Activated CD4-positive, alpha-beta memory T cell treated with anti-CD3 and anti-CD28 coated beads, Interleukin-2, amount 10 ng/mL, durations not matched to agents 7 days and 5 days (primary cell): ENCODE measurements around the gene COL2A1. TPM values are rescaled to one million over a fixed set of nuclear protein-coding genes. Genes with fewer than 3 reads are reported as not detected.

Source experiments
- CTCF ChIA-PET: fragments of 350-600 bp; sonication (Branson Sonifier 250); formaldehyde crosslinking; loops from one replicate; lab custom pipeline; 2021; ENCODE audit warnings: antibody characterized with exemption, inconsistent platforms; lab: Charles Lee
- POLR2A ChIA-PET: fragments of 350-600 bp; sonication (Branson Sonifier 250); formaldehyde crosslinking; loops from one replicate; lab custom pipeline; 2021; ENCODE audit warnings: antibody characterized with exemption; lab: Charles Lee
- DNase-seq: peaks from one replicate; pipeline ENCODE4 v3.0.0-alpha.2; 2020
- H3K27ac Mint-ChIP-seq: one replicate; pipeline ENCODE4 v1.8.0; 2021; ENCODE audit warnings: mild to moderate bottlenecking, mixed read lengths
- H3K27me3 Mint-ChIP-seq: one replicate; pipeline ENCODE4 v1.8.0; 2021; ENCODE audit warnings: mixed read lengths
- H3K36me3 Mint-ChIP-seq: one replicate; pipeline ENCODE4 v1.8.0; 2021; ENCODE audit warnings: low read depth, mixed read lengths
- H3K4me1 Mint-ChIP-seq: one replicate; pipeline ENCODE4 v1.8.0; 2021; ENCODE audit warnings: mixed read lengths
- H3K4me3 Mint-ChIP-seq: one replicate; pipeline ENCODE4 v1.8.0; 2021; ENCODE audit warnings: mild to moderate bottlenecking, mixed read lengths
- H3K9me3 Mint-ChIP-seq: one replicate; pipeline ENCODE4 v1.8.0; 2021; ENCODE audit warnings: mixed read lengths
- total RNA-seq, 2 experiments: library from RNA; stranded (reverse); gene quantifications; one replicate each; pipeline ENCODE4 v1.2.3, GENCODE V29; 2021

Gene COL2A1
- total RNA-seq, 2 experiments from 2014 or later: not detected

- ChIA-PET CTCF (no interaction called here), POLR2A (no interaction called here)
- Mint-ChIP-seq H3K27me3 (peaks cover 20% of the 10 kb centered on the region), H3K9me3 (no peaks in the 10 kb centered on the region), H3K27ac (no peak overlapping the region), H3K36me3 (no peaks in the 10 kb centered on the region), H3K4me3 (no peak overlapping the region), H3K4me1 (no peaks in the 10 kb centered on the region)
- no peak for DNase-seq
Measured at GRCh38 chr12:48026060-48026827, 22.0 kb upstream of the COL2A1 start.

DNA sequence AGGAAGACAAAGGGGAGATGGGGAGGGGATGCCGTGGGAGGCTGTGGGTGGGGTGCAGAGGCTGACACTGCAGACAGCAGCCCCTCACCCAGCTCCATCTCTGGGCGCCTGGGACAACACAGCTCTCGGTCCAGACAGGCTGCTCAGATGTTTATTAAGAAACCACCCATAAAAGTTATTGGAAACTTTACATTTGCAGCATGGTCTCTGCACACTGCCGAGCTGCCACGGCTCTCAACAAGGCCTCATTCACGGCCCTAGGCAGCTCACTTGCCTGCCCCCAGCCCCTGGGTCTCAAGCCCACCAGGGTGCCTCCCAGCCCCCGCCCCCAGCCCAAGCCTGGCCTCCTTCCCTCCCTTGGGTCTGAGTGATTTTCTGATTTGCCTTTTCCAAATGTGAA, 21.0 kb upstream of the COL2A1 start:
- H3K36me3 Mint-ChIP-seq: no peaks in the 10 kb centered on the region
- H3K27me3 Mint-ChIP-seq: peaks cover 22% of the 10 kb centered on the region
- no peak for DNase-seq
- H3K9me3 Mint-ChIP-seq: no peaks in the 10 kb centered on the region
- no peak overlapping the region for H3K27ac Mint-ChIP-seq
- no peaks in the 10 kb centered on the region for H3K4me1 Mint-ChIP-seq
- CTCF ChIA-PET: no interaction called here
- POLR2A ChIA-PET: no interaction called here
- no peak overlapping the region for H3K4me3 Mint-ChIP-seq

DNA sequence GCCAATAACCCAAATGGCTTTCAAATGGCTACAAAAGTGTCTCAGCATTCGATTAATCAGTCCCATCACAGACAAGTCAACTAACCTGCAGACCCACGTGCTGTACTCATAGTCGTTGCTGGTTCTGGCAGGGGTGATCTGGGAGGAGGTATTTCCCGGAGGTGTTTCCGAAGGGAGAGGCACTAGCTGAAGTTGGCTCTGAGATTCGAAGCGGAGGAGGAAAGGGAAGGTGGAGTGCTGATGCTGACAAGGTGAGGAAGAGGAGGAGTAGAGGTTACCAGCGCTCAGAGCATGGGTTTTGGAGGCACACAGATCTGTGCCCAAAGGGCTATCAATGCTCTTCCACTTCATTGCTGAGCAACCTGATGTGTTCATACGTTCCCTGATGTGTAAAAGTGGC, 20.5 kb upstream of the COL2A1 start:
- H3K27me3 Mint-ChIP-seq: peaks cover 24% of the 10 kb centered on the region
- POLR2A ChIA-PET: no interaction called here
- H3K9me3 Mint-ChIP-seq: no peaks in the 10 kb centered on the region
- H3K4me1 Mint-ChIP-seq: no peaks in the 10 kb centered on the region
- no peaks in the 10 kb centered on the region for H3K36me3 Mint-ChIP-seq
- H3K27ac Mint-ChIP-seq: no peak overlapping the region
- no peak for DNase-seq
- CTCF ChIA-PET: no interaction called here
- H3K4me3 Mint-ChIP-seq: no peak overlapping the region

- Mint-ChIP-seq H3K4me3 (no peak overlapping the region), H3K27ac (no peak overlapping the region), H3K9me3 (no peaks in the 10 kb centered on the region), H3K4me1 (no peaks in the 10 kb centered on the region), H3K36me3 (no peaks in the 10 kb centered on the region), H3K27me3 (peaks cover 28% of the 10 kb centered on the region)
- no peak for DNase-seq
- CTCF ChIA-PET: no interaction called here
- POLR2A ChIA-PET: no interaction called here
Measured at GRCh38 chr12:48023386-48023785, 19.1 kb upstream of the COL2A1 start.

DNA sequence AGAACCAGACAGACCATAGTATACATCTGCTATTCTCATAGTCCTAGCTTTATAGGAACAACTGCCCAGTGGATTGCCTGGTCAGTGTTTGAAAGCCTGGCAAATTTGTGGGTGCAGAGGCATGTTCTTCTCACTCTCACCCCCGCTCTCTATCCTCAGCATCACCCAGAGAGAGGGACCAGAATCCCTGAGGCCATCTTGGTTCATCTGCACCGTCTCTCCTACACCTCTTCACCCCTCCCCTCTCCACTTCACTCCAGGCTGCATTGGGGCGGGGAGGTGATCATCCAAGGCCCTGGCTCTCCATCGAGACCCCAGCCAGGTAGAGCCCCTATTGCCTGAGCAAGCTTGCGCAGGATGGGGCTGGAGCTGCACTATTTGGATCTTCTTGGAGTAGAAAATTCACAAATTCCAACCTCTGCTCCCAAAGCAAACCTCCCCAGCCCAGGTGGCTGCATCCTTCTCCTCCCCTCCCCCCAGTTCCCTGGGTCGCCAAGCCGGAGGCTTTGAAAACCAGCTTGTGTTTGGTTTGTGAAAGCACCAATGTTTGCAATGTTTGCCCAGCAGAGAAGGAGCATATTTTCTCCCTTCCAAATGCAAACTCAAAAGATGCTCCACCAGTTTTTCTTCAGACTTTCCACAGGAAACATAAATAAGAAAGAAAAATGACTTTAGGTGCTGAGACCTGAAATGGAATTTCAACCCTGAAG, 18.6 kb upstream of the COL2A1 start:
- H3K9me3 Mint-ChIP-seq: no peaks in the 10 kb centered on the region
- no peak for DNase-seq
- no peak overlapping the region for H3K4me3 Mint-ChIP-seq
- no peak overlapping the region for H3K27ac Mint-ChIP-seq
- ChIA-PET CTCF (no interaction called here), POLR2A (no interaction called here)
- H3K4me1 Mint-ChIP-seq: no peaks in the 10 kb centered on the region
- H3K27me3 Mint-ChIP-seq: peaks cover 33% of the 10 kb centered on the region
- no peaks in the 10 kb centered on the region for H3K36me3 Mint-ChIP-seq

GRCh38 chr12:48022180-48022521, 17.9 kb upstream of the COL2A1 start:
- H3K4me1 Mint-ChIP-seq: no peaks in the 10 kb centered on the region
- H3K27ac Mint-ChIP-seq: no peak overlapping the region
- ChIA-PET CTCF (no interaction called here), POLR2A (no interaction called here)
- H3K4me3 Mint-ChIP-seq: no peak overlapping the region
- H3K27me3 Mint-ChIP-seq: peaks cover 36% of the 10 kb centered on the region
- H3K9me3 Mint-ChIP-seq: no peaks in the 10 kb centered on the region
- no peaks in the 10 kb centered on the region for H3K36me3 Mint-ChIP-seq
- DNase-seq: no peak

- H3K4me1 Mint-ChIP-seq: no peaks in the 10 kb centered on the region
Measured at GRCh38 chr12:48021485-48022179, 17.4 kb upstream of the COL2A1 start.

GRCh38 chr12:48019639-48020265, 15.5 kb upstream of the COL2A1 start:
- Mint-ChIP-seq H3K4me3 (no peak overlapping the region), H3K27me3 (peaks cover 45% of the 10 kb centered on the region), H3K36me3 (no peaks in the 10 kb centered on the region), H3K27ac (no peak overlapping the region), H3K4me1 (no peaks in the 10 kb centered on the region), H3K9me3 (no peaks in the 10 kb centered on the region)
- CTCF ChIA-PET: no interaction called here
- POLR2A ChIA-PET: no interaction called here
- no peak for DNase-seq

More at GRCh38 chr12:48021485-48022179, 17.4 kb upstream of the COL2A1 start:
- Mint-ChIP-seq H3K4me3 (no peak overlapping the region), H3K27ac (no peak overlapping the region), H3K9me3 (no peaks in the 10 kb centered on the region), H3K36me3 (no peaks in the 10 kb centered on the region), H3K27me3 (peaks cover 39% of the 10 kb centered on the region)
- ChIA-PET CTCF (no interaction called here), POLR2A (no interaction called here)
- DNase-seq: no peak

DNA sequence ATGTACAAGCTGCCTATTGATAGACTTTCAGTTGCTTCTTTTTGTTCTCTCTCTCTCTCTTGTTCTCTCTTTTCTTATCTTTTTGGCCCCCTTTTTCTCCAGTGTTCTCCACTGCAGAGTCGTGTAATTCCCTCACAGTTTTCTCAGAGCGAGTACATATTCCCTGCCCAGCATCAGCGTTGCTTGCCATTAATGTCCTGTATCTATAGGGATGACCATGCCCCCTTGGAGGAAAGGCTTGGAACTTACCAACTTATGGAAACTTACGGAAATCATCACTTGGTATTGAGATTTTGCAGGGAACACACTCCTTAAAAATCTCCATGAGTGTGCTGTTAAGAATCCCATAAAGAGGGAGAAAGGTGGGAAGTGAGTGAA, 14.3 kb upstream of the COL2A1 start:
- ChIA-PET CTCF (no interaction called here), POLR2A (interaction anchor here (1.0 kb wide), 1 partner anchor 10 kb away, joined by 3 read pairs; no protein-coding TSS in a partner anchor)
- no peaks in the 10 kb centered on the region for H3K4me1 Mint-ChIP-seq
- peaks cover 50% of the 10 kb centered on the region for H3K27me3 Mint-ChIP-seq
- H3K27ac Mint-ChIP-seq: no peak overlapping the region
- no peaks in the 10 kb centered on the region for H3K9me3 Mint-ChIP-seq
- no peak for DNase-seq
- H3K36me3 Mint-ChIP-seq: no peaks in the 10 kb centered on the region
- no peak overlapping the region for H3K4me3 Mint-ChIP-seq

- Mint-ChIP-seq H3K4me3 (no peak overlapping the region), H3K9me3 (no peaks in the 10 kb centered on the region), H3K27me3 (peaks cover 50% of the 10 kb centered on the region), H3K4me1 (no peaks in the 10 kb centered on the region), H3K27ac (no peak overlapping the region), H3K36me3 (no peaks in the 10 kb centered on the region)
- ChIA-PET CTCF (no interaction called here), POLR2A (interaction anchor here (1.0 kb wide), 1 partner anchor 11 kb away, joined by 3 read pairs; no protein-coding TSS in a partner anchor)
- DNase-seq: no peak
Measured at GRCh38 chr12:48017921-48018617, 13.8 kb upstream of the COL2A1 start.

- no peaks in the 10 kb centered on the region for H3K4me1 Mint-ChIP-seq
- H3K27ac Mint-ChIP-seq: no peak overlapping the region
- H3K4me3 Mint-ChIP-seq: no peak overlapping the region
- ChIA-PET POLR2A (interaction anchor here (1.0 kb wide), 1 partner anchor 11 kb away, joined by 3 read pairs; no protein-coding TSS in a partner anchor), CTCF (no interaction called here)
- H3K36me3 Mint-ChIP-seq: no peaks in the 10 kb centered on the region
- H3K27me3 Mint-ChIP-seq: peaks cover 50% of the 10 kb centered on the region
- no peak for DNase-seq
- H3K9me3 Mint-ChIP-seq: no peaks in the 10 kb centered on the region
Measured at GRCh38 chr12:48017496-48017895, 13.2 kb upstream of the COL2A1 start.

GRCh38 chr12:48016373-48017020, 12.2 kb upstream of the COL2A1 start:
- CTCF ChIA-PET: no interaction called here
- no peaks in the 10 kb centered on the region for H3K4me1 Mint-ChIP-seq
- peaks cover 47% of the 10 kb centered on the region for H3K27me3 Mint-ChIP-seq
- no peak for DNase-seq
- no peak overlapping the region for H3K4me3 Mint-ChIP-seq
- H3K27ac Mint-ChIP-seq: no peak overlapping the region
- H3K36me3 Mint-ChIP-seq: no peaks in the 10 kb centered on the region
- H3K9me3 Mint-ChIP-seq: no peaks in the 10 kb centered on the region
- POLR2A ChIA-PET: no interaction called here
